GM12878 (cell line): Measurements from ENCODE around the gene ZNF462. TPM values are rescaled to one million over a fixed set of nuclear protein-coding genes. Genes with fewer than 3 reads are reported as not detected.

Experiments
- ATAC-seq: fragments of 200-7000 bp; cut with Tn5 transposase; 3 replicates; pipeline ENCODE4 v1.9.1; 2020; ENCODE audit warnings: mild to moderate bottlenecking, moderate library complexity
- BruUV-seq: library from RNA; stranded (reverse); fragments of 400-500 nt; replicated peaks from 2 replicates; lab custom pipeline; 2021; lab: Mats Ljungman, UMichigan
- CTCF ChIA-PET: fragments of 300-600 bp; sonication (Branson Sonifier 250); formaldehyde crosslinking; extraction: SDS; loops from one replicate; lab custom pipeline; 2021; ENCODE audit warnings: inconsistent platforms; lab: Yijun Ruan, JAX
- POLR2A ChIA-PET: fragments of 350-600 bp; formaldehyde crosslinking; extraction: SDS; loops from one replicate; lab custom pipeline; 2021; ENCODE audit warnings: inconsistent platforms; lab: Charles Lee
- RAD21 ChIA-PET: fragments of 300-600 bp; sonication (Branson Sonifier 250); formaldehyde crosslinking; loops from one replicate; lab custom pipeline; 2023; ENCODE audit warnings: antibody characterized with exemption; ENCODE audit not compliant: unreplicated experiment; lab: Charles Lee
- SMC1A ChIA-PET: fragments of 300-600 bp; sonication (Branson Sonifier 250); formaldehyde crosslinking; loops from one replicate; lab custom pipeline; 2023; ENCODE audit not compliant: unreplicated experiment, uncharacterized antibody; lab: Charles Lee
- DNase-seq: peaks from one replicate; pipeline ENCODE4 v3.0.0-alpha.2; 2011; ENCODE audit warnings: low read depth, low spot score
- FAIRE-seq: peaks from 3 replicates; lab custom pipeline; 2011; peaks lifted over from hg19 to GRCh38; lab: Jason Lieb, UNC
- H2AFZ ChIP-seq: 2 replicates; pipeline ENCODE4 v1.6.0; 2011; ENCODE audit warnings: low read depth, low read length, control low read depth; ENCODE audit not compliant: control insufficient read depth
- H3K27ac ChIP-seq: 2 replicates; pipeline ENCODE4 v1.5.1; 2011; ENCODE audit warnings: control low read depth; ENCODE audit not compliant: control insufficient read depth, insufficient read depth
- H3K27me3 ChIP-seq, 2 experiments: replicated peaks in 1 of 2; 2 replicates each; pipeline versions ENCODE4 v1.6.0 to v1.6.1; 2011; ENCODE audit warnings: low read length in 1 of 2; ENCODE audit not compliant: control insufficient read depth in 2 of 2, insufficient read depth in 2 of 2
- H3K36me3 ChIP-seq, 2 experiments: 2 replicates each; pipeline ENCODE4 v1.5.1; 2011; ENCODE audit warnings: low read length in 1 of 2; ENCODE audit not compliant: control insufficient read depth in 2 of 2, insufficient read depth in 2 of 2
- H3K4me1 ChIP-seq: 2 replicates; pipeline ENCODE4 v1.6.1; 2011; ENCODE audit warnings: mild to moderate bottlenecking, low read length, moderate library complexity, mixed read lengths; ENCODE audit not compliant: control insufficient read depth, insufficient read depth
- H3K4me2 ChIP-seq: 2 replicates; pipeline ENCODE4 v1.6.0; 2011; ENCODE audit warnings: control low read depth; ENCODE audit not compliant: control insufficient read depth, insufficient read depth
- H3K4me3 ChIP-seq: fragments of 200-600 bp; sonication (generic); 2 replicates; pipeline ENCODE4 v1.5.1; 2016
- H3K79me2 ChIP-seq: 2 replicates; pipeline ENCODE4 v1.6.0; 2011; ENCODE audit warnings: low read length; ENCODE audit not compliant: control insufficient read depth, insufficient read depth
- H3K9ac ChIP-seq: 2 replicates; pipeline ENCODE4 v1.8.0; 2011; ENCODE audit warnings: low read length, control low read depth, mixed read lengths; ENCODE audit not compliant: control insufficient read depth, insufficient read depth
- H3K9me3 ChIP-seq: replicated peaks from 3 replicates; pipeline ENCODE4 v1.5.1; 2011; ENCODE audit warnings: mild to moderate bottlenecking, low read length; ENCODE audit not compliant: control insufficient read depth, insufficient read depth
- H4K20me1 ChIP-seq: 2 replicates; pipeline ENCODE4 v1.6.0; 2011; ENCODE audit not compliant: control insufficient read depth, insufficient read depth
- ASH2L ChIP-seq: fragments of 300-600, 200-600 bp; sonication (generic); IDR thresholded peaks from 2 replicates; pipeline ENCODE4 v1.6.1; 2017; ENCODE audit warnings: low read depth, mild to moderate bottlenecking, borderline replicate concordance
- BHLHE40 ChIP-seq, 2 experiments: fragments of 450-650 bp in 1 of 2; IDR thresholded peaks; 2 replicates each; pipeline ENCODE4 v1.6.1; 2011 to 2017; ENCODE audit warnings: low read depth in 2 of 2, borderline replicate concordance in 1 of 2, improper control_type of control experiment in 1 of 2, low read length in 1 of 2, mild to moderate bottlenecking in 1 of 2
- CREM ChIP-seq: IDR thresholded peaks from 2 replicates; pipeline ENCODE4 v1.6.1; 2014; ENCODE audit warnings: antibody characterized with exemption, low read depth
- EED ChIP-seq: sonication (generic); IDR thresholded peaks from 2 replicates; pipeline ENCODE4 v1.6.1; 2016; ENCODE audit warnings: antibody characterized with exemption, low read depth
- EP300 ChIP-seq, 2 experiments: fragments of 150-350 bp in 1 of 2; IDR thresholded peaks; 2 replicates each; pipeline ENCODE4 v1.6.1; 2011 to 2012; ENCODE audit warnings: low read depth in 2 of 2, low read length in 2 of 2, borderline replicate concordance in 1 of 2, improper control_type of control experiment in 1 of 2, inconsistent platforms in 1 of 2; ENCODE audit not compliant: control insufficient read depth in 1 of 2
- HDAC6 ChIP-seq: fragments of 200-600 bp; sonication (generic); IDR thresholded peaks from one replicate; pipeline ENCODE4 v1.8.0; 2017; ENCODE audit warnings: antibody characterized with exemption; ENCODE audit not compliant: unreplicated experiment
- HSF1 ChIP-seq: fragments of 150-350 bp; IDR thresholded peaks from 2 replicates; pipeline ENCODE4 v1.6.1; 2014; ENCODE audit warnings: mild to moderate bottlenecking, low read depth, low read length
- IRF4 ChIP-seq: IDR thresholded peaks from 2 replicates; pipeline ENCODE4 v1.6.1; 2011; ENCODE audit warnings: low read depth, low read length
- JUND ChIP-seq: IDR thresholded peaks from 2 replicates; pipeline ENCODE4 v1.6.1; 2012; ENCODE audit warnings: low read depth, mild to moderate bottlenecking, low read length, improper control_type of control experiment, moderate library complexity
- NR2F1 ChIP-seq: fragments of 450-650 bp; conservative IDR thresholded peaks from 2 replicates; pipeline ENCODE4 v1.6.1; 2017; ENCODE audit warnings: mild to moderate bottlenecking
- NRF1 ChIP-seq: conservative IDR thresholded peaks from 2 replicates; pipeline ENCODE4 v1.6.1; 2011; ENCODE audit warnings: mild to moderate bottlenecking, low read depth, low read length, improper control_type of control experiment
- POLR2AphosphoS5 ChIP-seq: IDR thresholded peaks from 2 replicates; pipeline ENCODE4 v1.6.1; 2011; ENCODE audit warnings: mild to moderate bottlenecking, low read length, inconsistent platforms
- POU2F2 ChIP-seq: IDR thresholded peaks from 3 replicates; pipeline ENCODE4 v1.6.1; 2011; ENCODE audit warnings: low read depth, mild to moderate bottlenecking, low read length, borderline replicate concordance
- TAF1 ChIP-seq: IDR thresholded peaks from 2 replicates; pipeline ENCODE4 v1.6.1; 2011; ENCODE audit warnings: mild to moderate bottlenecking, low read depth, low read length, borderline replicate concordance
- WRNIP1 ChIP-seq: IDR thresholded peaks from 2 replicates; pipeline ENCODE4 v1.6.1; 2011; ENCODE audit warnings: low read depth, low read length, improper control_type of control experiment, borderline replicate concordance
- ZNF274 ChIP-seq: IDR thresholded peaks from one replicate; pipeline ENCODE4 v1.8.0; 2011; ENCODE audit not compliant: insufficient read length, insufficient read depth
- ZNF384 ChIP-seq: IDR thresholded peaks from 2 replicates; pipeline ENCODE4 v1.6.1; 2012; ENCODE audit warnings: low read depth, mild to moderate bottlenecking, low read length, improper control_type of control experiment, borderline replicate concordance
- WGBS: methylation state at CpG from one replicate; pipeline ENCODE4 v1.1.6; 2016; ENCODE audit warnings: low lambda C conversion rate; ENCODE audit not compliant: insufficient replicate concordance, insufficient coverage; ENCODE audit errors: missing lambda C conversion rate; 5-methylcytosine and 5-hydroxymethylcytosine counted together
- in situ Hi-C: fragments of 300-500 bp; cut with MboI; formaldehyde crosslinking; loops from 9 replicates; pipeline ENCODE4 v1.14.3; 2018; ENCODE audit warnings: mixed read lengths
- intact Hi-C: fragments of 100-400 bp; cut with micrococcal nuclease; formaldehyde crosslinking; loops from one replicate; pipeline ENCODE4 v1.14.2; 2022; ENCODE audit not compliant: unreplicated experiment
- polyA plus RNA-seq, 11 experiments: library from polyadenylated mRNA; depleted of rRNA in 4 of 11; unstranded in 6 of 11; stranded (reverse) in 5 of 11; fragments of >200 nt; fragmentation: Nextera tagmentation in 4 of 11; fragmentation: Illumina TruSeq in 1 of 11; extraction: Ambion mirVana in 4 of 11; extraction: Trizol in 1 of 11; gene quantifications; 1 replicate in 1 of 11; 2 replicates in 10 of 11; pipeline versions ENCODE4 v1.2.1 to v1.2.3, GENCODE V29; 2011 to 2016; ENCODE audit warnings: inconsistent platforms in 2 of 11, missing spikeins in 2 of 11, low read depth in 1 of 11
- total RNA-seq, 4 experiments: library from RNA; depleted of rRNA in 3 of 4; stranded (reverse); fragments of >200 nt in 3 of 4; fragmentation: Illumina TruSeq in 1 of 4; extraction: Trizol in 1 of 4; gene quantifications; 2 replicates each; pipeline versions ENCODE4 v1.2.1 to v1.2.3, GENCODE V29; 2013 to 2021
- TF ChIP-seq, protein P1 (sequence below): fragments of 450-650 bp; formaldehyde crosslinking; IDR thresholded peaks from 2 replicates; pipeline ENCODE4 v1.4.0; 2020; ENCODE audit warnings: mild to moderate bottlenecking, moderate library complexity

Gene ZNF462
- total and polyA plus RNA-seq, 10 of the 15 experiments (the other 5 are each of a cell fraction or from before 2014, with no cell fraction given) = 0.27 to 13.7 (median 0.55) TPM

GRCh38 chr9:106927916-106928315, 65.0 kb downstream of the ZNF462 start:
- no peak for TF ChIP-seq ZNF274
- no peak for TF ChIP-seq WRNIP1
- TF ChIP-seq EED = no peak
- TF ChIP-seq ASH2L = no peak
- TF ChIP-seq NR2F1 = no peak
- no peak for TF ChIP-seq POU2F2
- no peak for TF ChIP-seq IRF4
- TF ChIP-seq TAF1 = no peak
- no peak for TF ChIP-seq HSF1
- no peak for TF ChIP-seq BHLHE40 (IDR thresholded peaks at IDR 0.05; ENCODE audit: borderline replicate concordance in 1 of 2, low read depth in 2 of 2, low read length in 1 of 2)
- no peak for TF ChIP-seq CREM
- TF ChIP-seq, protein P1, sequence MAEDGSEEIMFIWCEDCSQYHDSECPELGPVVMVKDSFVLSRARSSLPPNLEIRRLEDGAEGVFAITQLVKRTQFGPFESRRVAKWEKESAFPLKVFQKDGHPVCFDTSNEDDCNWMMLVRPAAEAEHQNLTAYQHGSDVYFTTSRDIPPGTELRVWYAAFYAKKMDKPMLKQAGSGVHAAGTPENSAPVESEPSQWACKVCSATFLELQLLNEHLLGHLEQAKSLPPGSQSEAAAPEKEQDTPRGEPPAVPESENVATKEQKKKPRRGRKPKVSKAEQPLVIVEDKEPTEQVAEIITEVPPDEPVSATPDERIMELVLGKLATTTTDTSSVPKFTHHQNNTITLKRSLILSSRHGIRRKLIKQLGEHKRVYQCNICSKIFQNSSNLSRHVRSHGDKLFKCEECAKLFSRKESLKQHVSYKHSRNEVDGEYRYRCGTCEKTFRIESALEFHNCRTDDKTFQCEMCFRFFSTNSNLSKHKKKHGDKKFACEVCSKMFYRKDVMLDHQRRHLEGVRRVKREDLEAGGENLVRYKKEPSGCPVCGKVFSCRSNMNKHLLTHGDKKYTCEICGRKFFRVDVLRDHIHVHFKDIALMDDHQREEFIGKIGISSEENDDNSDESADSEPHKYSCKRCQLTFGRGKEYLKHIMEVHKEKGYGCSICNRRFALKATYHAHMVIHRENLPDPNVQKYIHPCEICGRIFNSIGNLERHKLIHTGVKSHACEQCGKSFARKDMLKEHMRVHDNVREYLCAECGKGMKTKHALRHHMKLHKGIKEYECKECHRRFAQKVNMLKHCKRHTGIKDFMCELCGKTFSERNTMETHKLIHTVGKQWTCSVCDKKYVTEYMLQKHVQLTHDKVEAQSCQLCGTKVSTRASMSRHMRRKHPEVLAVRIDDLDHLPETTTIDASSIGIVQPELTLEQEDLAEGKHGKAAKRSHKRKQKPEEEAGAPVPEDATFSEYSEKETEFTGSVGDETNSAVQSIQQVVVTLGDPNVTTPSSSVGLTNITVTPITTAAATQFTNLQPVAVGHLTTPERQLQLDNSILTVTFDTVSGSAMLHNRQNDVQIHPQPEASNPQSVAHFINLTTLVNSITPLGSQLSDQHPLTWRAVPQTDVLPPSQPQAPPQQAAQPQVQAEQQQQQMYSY (CRISPR knock-in tag) = no peak
- TF ChIP-seq ZNF384 = no peak
- no peak for TF ChIP-seq EP300 (IDR thresholded peaks at IDR 0.05; ENCODE audit: borderline replicate concordance in 1 of 2, control insufficient read depth in 1 of 2, low read depth in 2 of 2, low read length in 2 of 2)
- no peak for TF ChIP-seq HDAC6
- TF ChIP-seq NRF1 = no peak
- TF ChIP-seq JUND = no peak
- no peak for TF ChIP-seq POLR2AphosphoS5

More at GRCh38 chr9:106927916-106928315, 65.0 kb downstream of the ZNF462 start:
- DNase-seq (no peak), FAIRE-seq (no peak), ATAC-seq (no peak)
- H3K9me3 ChIP-seq = no peaks in the 10 kb centered on the region; the same call in 2 of the 3 replicates
- H3K4me3 ChIP-seq = no peak overlapping the region
- in situ Hi-C loops = no loop called here
- no peaks in the 10 kb centered on the region for H3K4me1 ChIP-seq
- H2AFZ ChIP-seq = no peak overlapping the region
- H3K36me3 ChIP-seq = peaks cover 0 to 17% of the 10 kb centered on the region in 2 experiments; a peak in 2 of 4 replicates
- BruUV-seq = no TSS peak
- SMC1A ChIA-PET = no interaction called here
- H3K9ac ChIP-seq = no peak overlapping the region
- no peak overlapping the region for H3K4me2 ChIP-seq
- RAD21 ChIA-PET = no interaction called here
- no peaks in the 10 kb centered on the region for H4K20me1 ChIP-seq
- CTCF ChIA-PET = no interaction called here
- intact Hi-C loops = no loop called here
- H3K79me2 ChIP-seq = no peaks in the 10 kb centered on the region
- H3K27me3 ChIP-seq = no peaks in the 10 kb centered on the region; a peak in 1 of 4 replicates
- POLR2A ChIA-PET = no interaction called here
- WGBS = 39% methylated on average over 5 of the region's 5 CpGs
- H3K27ac ChIP-seq = no peak overlapping the region
